Neural cell (in vitro differentiated cells): ENCODE results near the gene SLC24A3.

Experiments
- EZH2 ChIP-seq: fragments of 200-600, 300-800 bp; shearing (Covaris generic), sonication (generic); IDR thresholded peaks from 2 replicates; pipeline ENCODE4 v1.6.1; 2014; ENCODE audit warnings: antibody characterized with exemption, low read length, borderline replicate concordance, mild to moderate bottlenecking; ENCODE audit not compliant: insufficient read depth, poor library complexity, severe bottlenecking
- POLR2AphosphoS5 ChIP-seq: IDR thresholded peaks from 2 replicates; pipeline ENCODE4 v1.6.1; 2012
- RAD21 ChIP-seq: fragments of 450-650 bp; conservative IDR thresholded peaks from 2 replicates; pipeline ENCODE4 v1.6.1; 2014; ENCODE audit warnings: antibody characterized with exemption, mild to moderate bottlenecking, moderate library complexity
- SMC3 ChIP-seq: fragments of 450-650 bp; conservative IDR thresholded peaks from 2 replicates; pipeline ENCODE4 v1.6.1; 2014; ENCODE audit warnings: antibody characterized with exemption, mild to moderate bottlenecking, moderate library complexity; ENCODE audit not compliant: poor library complexity
- TAF1 ChIP-seq: IDR thresholded peaks from 2 replicates; pipeline ENCODE4 v1.6.1; 2012; ENCODE audit warnings: low read depth
- TF ChIP-seq, protein P1 (sequence below): fragments of 450-650 bp; IDR thresholded peaks from 2 replicates; pipeline ENCODE4 v1.5.1; 2014; ENCODE audit warnings: antibody characterized with exemption, mild to moderate bottlenecking, moderate library complexity; ENCODE audit not compliant: poor library complexity, severe bottlenecking
- TF ChIP-seq, protein P2 (sequence below): IDR thresholded peaks from 2 replicates; pipeline ENCODE4 v1.6.1; 2012; ENCODE audit warnings: borderline replicate concordance

DNA sequence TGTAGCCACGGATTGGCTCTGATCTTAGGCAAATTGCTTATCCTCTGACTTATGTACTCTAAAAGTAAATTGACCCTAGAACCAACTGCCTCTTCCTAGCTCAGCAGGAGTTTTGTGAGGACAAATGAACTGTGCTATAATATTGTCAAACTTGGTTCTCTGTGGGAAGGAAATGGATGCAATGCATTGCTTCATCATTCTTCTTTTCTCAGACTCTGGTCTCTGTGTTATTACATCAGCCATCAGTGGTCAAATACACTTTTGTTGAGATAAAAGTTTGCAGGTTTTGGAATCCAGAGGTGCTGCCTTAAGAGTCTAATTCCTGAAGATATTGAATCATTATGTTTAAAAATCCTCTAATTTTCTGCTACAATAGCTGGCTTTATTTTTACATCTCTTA lies 64.9 kb downstream of the SLC24A3 start:
- no peak for TF ChIP-seq TAF1
- TF ChIP-seq, protein P1, sequence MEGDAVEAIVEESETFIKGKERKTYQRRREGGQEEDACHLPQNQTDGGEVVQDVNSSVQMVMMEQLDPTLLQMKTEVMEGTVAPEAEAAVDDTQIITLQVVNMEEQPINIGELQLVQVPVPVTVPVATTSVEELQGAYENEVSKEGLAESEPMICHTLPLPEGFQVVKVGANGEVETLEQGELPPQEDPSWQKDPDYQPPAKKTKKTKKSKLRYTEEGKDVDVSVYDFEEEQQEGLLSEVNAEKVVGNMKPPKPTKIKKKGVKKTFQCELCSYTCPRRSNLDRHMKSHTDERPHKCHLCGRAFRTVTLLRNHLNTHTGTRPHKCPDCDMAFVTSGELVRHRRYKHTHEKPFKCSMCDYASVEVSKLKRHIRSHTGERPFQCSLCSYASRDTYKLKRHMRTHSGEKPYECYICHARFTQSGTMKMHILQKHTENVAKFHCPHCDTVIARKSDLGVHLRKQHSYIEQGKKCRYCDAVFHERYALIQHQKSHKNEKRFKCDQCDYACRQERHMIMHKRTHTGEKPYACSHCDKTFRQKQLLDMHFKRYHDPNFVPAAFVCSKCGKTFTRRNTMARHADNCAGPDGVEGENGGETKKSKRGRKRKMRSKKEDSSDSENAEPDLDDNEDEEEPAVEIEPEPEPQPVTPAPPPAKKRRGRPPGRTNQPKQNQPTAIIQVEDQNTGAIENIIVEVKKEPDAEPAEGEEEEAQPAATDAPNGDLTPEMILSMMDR: no peak
- no peak for TF ChIP-seq SMC3
- no peak for TF ChIP-seq POLR2AphosphoS5
- no peak for TF ChIP-seq EZH2
- TF ChIP-seq RAD21: no peak
- TF ChIP-seq, protein P2, sequence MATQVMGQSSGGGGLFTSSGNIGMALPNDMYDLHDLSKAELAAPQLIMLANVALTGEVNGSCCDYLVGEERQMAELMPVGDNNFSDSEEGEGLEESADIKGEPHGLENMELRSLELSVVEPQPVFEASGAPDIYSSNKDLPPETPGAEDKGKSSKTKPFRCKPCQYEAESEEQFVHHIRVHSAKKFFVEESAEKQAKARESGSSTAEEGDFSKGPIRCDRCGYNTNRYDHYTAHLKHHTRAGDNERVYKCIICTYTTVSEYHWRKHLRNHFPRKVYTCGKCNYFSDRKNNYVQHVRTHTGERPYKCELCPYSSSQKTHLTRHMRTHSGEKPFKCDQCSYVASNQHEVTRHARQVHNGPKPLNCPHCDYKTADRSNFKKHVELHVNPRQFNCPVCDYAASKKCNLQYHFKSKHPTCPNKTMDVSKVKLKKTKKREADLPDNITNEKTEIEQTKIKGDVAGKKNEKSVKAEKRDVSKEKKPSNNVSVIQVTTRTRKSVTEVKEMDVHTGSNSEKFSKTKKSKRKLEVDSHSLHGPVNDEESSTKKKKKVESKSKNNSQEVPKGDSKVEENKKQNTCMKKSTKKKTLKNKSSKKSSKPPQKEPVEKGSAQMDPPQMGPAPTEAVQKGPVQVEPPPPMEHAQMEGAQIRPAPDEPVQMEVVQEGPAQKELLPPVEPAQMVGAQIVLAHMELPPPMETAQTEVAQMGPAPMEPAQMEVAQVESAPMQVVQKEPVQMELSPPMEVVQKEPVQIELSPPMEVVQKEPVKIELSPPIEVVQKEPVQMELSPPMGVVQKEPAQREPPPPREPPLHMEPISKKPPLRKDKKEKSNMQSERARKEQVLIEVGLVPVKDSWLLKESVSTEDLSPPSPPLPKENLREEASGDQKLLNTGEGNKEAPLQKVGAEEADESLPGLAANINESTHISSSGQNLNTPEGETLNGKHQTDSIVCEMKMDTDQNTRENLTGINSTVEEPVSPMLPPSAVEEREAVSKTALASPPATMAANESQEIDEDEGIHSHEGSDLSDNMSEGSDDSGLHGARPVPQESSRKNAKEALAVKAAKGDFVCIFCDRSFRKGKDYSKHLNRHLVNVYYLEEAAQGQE: no peak
